KOPT-K1 (cell line): ENCODE data around the gene OPN1MW2.
"Not testable (repeated sequence)": the region's sequence is repeated elsewhere in the genome, so short reads cannot be mapped to it uniquely, and the experiment has no call there.

Experiments used
- H3K27ac ChIP-seq: fragments of 200-600 bp; sonication (generic); 2 replicates; pipeline ENCODE4 v1.5.1; 2016; ENCODE audit warnings: antibody characterized with exemption, mild to moderate bottlenecking, low read depth, low read length; ENCODE audit not compliant: poor library complexity, severe bottlenecking
- H3K36me3 ChIP-seq: fragments of 200-600 bp; sonication (generic); 2 replicates; pipeline ENCODE4 v1.5.1; 2017; ENCODE audit warnings: antibody characterized with exemption, mild to moderate bottlenecking, low read length, moderate library complexity; ENCODE audit not compliant: insufficient read depth
- H3K9me3 ChIP-seq: fragments of 200-600 bp; sonication (generic); 2 replicates; pipeline ENCODE4 v1.5.1; 2017; ENCODE audit warnings: antibody characterized with exemption, low read length, mild to moderate bottlenecking; ENCODE audit not compliant: insufficient read depth, poor library complexity, severe bottlenecking

OPN1MW2 gene

DNA sequence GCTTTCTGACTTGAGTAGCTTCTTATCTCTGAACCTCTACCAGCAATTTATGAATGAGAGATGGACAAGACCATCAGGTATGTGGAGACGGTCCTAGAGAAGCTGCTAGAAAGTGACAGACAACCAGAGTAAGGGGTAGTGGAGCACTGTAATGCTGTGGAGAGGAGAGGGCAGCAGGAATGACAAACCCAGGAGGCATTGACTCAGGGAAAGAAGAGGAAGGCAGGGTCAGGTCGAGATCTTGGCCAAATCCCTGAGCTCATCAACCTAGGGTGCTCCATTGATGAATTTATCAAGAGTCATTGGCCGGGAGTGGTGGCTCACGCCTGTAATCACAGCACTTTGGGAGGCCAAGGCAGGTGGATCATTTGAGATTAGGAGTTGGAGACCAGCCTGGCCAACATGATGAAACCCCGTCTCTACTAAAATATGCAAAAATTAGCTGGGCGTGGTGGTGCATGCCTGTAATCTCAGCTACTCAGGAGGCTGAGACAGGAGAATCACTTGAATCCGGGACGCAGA lies 20.5 kb downstream of the OPN1MW2 start:
- not testable (repeated sequence) for H3K9me3 ChIP-seq, H3K27ac ChIP-seq, H3K36me3 ChIP-seq

DNA sequence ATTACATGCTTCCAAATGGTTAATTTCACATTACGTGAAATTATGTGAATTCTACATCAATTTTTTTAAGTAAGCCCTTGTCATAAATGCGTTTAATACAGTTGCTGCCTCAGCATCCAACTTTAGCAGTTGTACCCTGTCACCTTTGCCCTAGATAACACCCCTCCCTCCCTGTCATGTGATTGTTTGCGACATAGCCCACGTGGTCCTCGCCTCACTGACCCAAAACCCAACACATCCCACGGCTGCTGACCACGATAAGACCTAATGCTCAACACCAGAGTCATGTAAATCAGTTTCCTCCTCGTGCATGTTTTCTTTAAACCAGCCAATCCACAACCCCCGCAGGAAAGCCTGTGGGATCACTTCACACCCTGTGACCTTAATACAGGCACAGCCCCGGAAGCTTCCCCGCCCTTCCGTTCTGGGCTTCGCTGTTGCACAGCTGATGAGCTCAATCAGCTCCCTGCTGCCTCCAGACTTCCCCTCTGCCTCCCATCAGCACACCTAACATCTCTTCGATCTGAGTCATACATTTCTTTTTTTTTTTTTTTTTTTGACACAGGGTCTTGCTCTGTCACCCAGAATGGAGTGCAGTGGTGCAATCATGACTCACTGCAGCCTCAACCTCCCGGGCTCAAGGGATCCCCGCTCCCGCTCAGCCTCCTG lies 28.0 kb downstream of the OPN1MW2 start:
- H3K36me3 ChIP-seq, H3K27ac ChIP-seq, H3K9me3 ChIP-seq: not testable (repeated sequence)

DNA sequence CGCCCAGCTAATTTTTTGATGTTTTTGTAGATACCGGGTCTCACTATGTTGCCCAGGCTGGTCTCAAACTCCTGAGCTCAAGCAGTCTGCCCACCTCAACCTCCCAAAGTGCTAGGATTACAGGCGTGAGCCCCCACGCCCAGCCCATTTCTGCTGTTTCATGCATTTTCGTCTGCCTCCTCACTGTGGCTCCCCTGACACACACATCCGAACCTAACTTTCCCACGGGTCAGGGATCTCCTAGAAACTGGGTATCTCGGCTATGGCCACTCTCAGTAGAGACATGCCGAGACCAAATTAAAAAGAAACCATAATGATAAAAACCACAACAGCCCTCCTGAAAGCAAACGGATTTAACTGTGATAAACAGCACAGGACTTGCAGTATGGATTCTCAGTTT lies 28.5 kb downstream of the OPN1MW2 start:
- not testable (repeated sequence) for H3K9me3 ChIP-seq, H3K36me3 ChIP-seq, H3K27ac ChIP-seq

DNA sequence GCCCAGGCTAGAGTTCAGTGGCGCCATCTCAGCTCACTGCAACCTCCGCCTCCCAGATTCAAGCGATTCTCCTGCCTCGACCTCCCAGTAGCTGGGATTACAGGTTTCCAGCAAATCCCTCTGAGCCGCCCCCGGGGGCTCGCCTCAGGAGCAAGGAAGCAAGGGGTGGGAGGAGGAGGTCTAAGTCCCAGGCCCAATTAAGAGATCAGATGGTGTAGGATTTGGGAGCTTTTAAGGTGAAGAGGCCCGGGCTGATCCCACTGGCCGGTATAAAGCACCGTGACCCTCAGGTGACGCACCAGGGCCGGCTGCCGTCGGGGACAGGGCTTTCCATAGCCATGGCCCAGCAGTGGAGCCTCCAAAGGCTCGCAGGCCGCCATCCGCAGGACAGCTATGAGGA lies 37.7 kb downstream of the OPN1MW2 start, which contains the start of gene OPN1MW3:
Gene OPN1MW3 (plus strand): TSS at position 301 of the 400 bp plus-strand sequence. CDS start 38 bp downstream, at position 339.
- H3K27ac ChIP-seq, H3K9me3 ChIP-seq, H3K36me3 ChIP-seq: not testable (repeated sequence)

DNA sequence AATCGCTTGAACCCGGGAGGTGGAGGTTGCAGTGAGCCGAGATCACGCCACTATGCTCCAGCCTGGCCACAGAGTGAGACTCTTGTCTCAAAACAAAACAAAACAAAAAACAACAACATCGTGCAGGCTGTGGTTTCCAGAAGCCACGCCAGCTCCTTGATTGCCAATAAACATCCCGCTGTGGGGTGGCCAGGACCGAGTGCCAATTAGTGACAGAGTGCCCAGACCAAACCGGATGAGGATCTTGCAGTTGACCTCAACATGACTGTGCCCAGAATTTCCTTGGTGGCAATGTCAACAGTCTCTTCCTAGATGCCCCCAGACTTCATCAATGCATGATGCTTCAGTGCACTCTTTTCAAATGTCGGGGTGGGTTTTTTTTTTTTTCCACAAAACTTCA lies 39.2 kb downstream of the OPN1MW2 start:
- not testable (repeated sequence) for H3K9me3 ChIP-seq, H3K36me3 ChIP-seq, H3K27ac ChIP-seq

DNA sequence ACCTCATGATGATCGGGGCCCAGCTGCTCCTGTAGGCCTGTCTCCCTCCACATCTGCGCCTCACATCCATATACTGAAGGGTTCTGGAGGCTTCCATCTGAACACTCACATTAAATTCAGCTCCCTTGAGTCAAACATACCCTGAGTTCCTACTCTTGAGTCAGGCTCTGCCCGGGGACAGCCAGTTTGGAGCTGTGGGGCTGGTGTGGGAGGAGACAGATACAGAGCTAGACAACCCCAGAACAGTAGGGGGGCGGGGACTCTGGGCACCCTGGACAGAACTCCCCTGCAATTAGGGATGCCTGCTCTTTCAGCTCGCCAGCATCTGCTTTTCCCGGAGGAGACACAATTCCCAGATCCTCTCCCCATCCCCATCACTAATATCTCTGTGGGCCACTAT lies 43.5 kb downstream of the OPN1MW2 start:
- not testable (repeated sequence) for H3K9me3 ChIP-seq, H3K36me3 ChIP-seq, H3K27ac ChIP-seq

DNA sequence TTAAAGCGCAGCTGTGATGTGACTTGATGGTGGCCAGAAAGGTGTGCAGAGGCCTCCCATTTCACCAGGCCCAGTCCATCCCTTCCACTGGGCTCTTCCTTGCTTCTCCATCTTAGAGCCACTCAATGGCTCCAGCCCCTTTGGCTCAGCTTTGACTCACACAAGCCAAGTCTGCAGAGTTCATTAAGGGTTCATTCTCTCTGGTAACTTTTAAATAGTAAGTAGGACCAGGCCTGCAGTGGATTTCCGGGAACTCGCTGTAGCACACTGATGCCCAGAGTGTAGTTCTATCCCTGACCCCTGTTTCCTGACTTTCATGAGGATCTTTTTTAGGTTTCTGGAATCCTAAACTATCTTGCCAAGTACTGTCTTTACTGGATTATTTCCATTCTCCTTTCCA lies 49.7 kb downstream of the OPN1MW2 start:
- H3K9me3 ChIP-seq, H3K36me3 ChIP-seq, H3K27ac ChIP-seq: not testable (repeated sequence)
